RWPE1 (cell line): ENCODE measurements around the gene GTF3C1.

Source experiments
- CTCF ChIA-PET: fragments of 350-600 bp; sonication (Branson Sonifier 250); formaldehyde crosslinking; extraction: SDS; loops from one replicate; lab custom pipeline; 2021; lab: Yijun Ruan, JAX
- POLR2A ChIA-PET: fragments of 400-600 bp; formaldehyde crosslinking; extraction: SDS; loops from one replicate; lab custom pipeline; 2020; ENCODE audit warnings: antibody characterized with exemption; ENCODE audit not compliant: low non-redundant PET; lab: Yijun Ruan, JAX
- DNase-seq: peaks from one replicate; pipeline ENCODE4 v3.0.0; 2012; ENCODE audit warnings: low spot score
- H3K27ac ChIP-seq: fragments of 450-650 bp; 2 replicates; pipeline ENCODE4 v1.5.1; 2017
- TF ChIP-seq, protein P1 (sequence below): fragments of 450-650 bp; conservative IDR thresholded peaks from 2 replicates; pipeline ENCODE4 v1.5.1; 2017; ENCODE audit warnings: low read depth, mild to moderate bottlenecking

The GTF3C1 gene

GRCh38 chr16:27430923-27431484 lies 118.7 kb downstream of the GTF3C1 start:
- TF ChIP-seq, protein P1, sequence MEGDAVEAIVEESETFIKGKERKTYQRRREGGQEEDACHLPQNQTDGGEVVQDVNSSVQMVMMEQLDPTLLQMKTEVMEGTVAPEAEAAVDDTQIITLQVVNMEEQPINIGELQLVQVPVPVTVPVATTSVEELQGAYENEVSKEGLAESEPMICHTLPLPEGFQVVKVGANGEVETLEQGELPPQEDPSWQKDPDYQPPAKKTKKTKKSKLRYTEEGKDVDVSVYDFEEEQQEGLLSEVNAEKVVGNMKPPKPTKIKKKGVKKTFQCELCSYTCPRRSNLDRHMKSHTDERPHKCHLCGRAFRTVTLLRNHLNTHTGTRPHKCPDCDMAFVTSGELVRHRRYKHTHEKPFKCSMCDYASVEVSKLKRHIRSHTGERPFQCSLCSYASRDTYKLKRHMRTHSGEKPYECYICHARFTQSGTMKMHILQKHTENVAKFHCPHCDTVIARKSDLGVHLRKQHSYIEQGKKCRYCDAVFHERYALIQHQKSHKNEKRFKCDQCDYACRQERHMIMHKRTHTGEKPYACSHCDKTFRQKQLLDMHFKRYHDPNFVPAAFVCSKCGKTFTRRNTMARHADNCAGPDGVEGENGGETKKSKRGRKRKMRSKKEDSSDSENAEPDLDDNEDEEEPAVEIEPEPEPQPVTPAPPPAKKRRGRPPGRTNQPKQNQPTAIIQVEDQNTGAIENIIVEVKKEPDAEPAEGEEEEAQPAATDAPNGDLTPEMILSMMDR: no peak
- ChIA-PET CTCF (interaction anchor here (0.6 kb wide), 1 partner anchor 57 kb away, joined by 6 read pairs; no protein-coding TSS in a partner anchor), POLR2A (no interaction called here)
- H3K27ac ChIP-seq: no peak overlapping the region
- DNase-seq: no peak

GRCh38 chr16:27430512-27430911 lies 119.2 kb downstream of the GTF3C1 start:
- POLR2A ChIA-PET: no interaction called here
- H3K27ac ChIP-seq: no peak overlapping the region
- DNase-seq: no peak
- TF ChIP-seq, protein P1: no peak
- CTCF ChIA-PET: no interaction called here

DNA sequence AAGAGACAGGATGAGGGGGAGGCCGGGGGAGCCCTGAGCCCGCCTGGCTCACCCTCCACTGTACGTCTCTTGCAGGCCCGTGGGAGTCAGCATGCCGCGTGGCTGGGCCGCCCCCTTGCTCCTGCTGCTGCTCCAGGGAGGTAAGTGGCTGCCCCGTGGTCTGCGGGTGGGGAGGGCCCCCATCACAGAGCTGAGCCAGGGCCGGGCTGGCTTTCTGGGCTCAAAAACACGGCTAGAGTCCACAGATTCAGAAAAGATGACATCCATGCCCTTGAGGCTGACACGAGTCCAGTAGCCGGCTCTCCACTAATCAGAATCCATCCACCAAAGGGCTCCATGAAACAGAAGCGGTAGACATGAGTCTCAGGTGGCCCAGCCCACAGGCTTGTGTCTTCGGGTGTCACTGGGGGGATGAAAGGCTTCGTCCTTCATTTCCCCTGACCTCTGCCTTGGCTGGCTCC lies 119.7 kb downstream of the GTF3C1 start:
- ChIA-PET CTCF (no interaction called here), POLR2A (no interaction called here)
- H3K27ac ChIP-seq: no peak overlapping the region
- no peak for DNase-seq
- TF ChIP-seq, protein P1: no peak

DNA sequence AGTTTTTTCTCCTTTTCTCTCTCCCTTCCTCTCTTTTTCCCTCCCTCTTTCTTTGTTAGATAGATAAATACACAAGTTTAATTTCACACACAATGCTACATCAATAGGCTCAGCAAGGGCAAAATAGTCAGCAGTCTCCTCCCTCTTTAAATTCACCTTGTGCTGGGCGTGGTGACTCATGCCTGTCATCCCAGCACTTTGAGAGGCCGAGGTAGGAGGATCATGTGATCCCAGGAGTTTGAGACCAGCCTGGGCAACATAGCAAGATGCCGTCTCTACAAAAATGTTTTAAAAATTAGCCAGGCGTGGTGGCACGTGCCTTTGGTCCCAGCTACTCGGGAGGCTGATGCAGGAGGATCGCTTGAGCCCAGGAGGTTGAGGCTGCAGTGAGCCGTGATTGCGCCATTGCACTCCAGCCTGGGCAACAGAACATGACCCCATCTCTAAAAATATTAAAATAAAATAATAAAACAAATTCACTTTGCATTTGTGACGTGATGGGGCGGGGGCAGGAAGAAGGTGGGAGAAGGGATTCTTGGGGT lies 120.3 kb downstream of the GTF3C1 start:
- CTCF ChIA-PET: no interaction called here
- DNase-seq: no peak
- H3K27ac ChIP-seq: no peak overlapping the region
- POLR2A ChIA-PET: no interaction called here
- TF ChIP-seq, protein P1: no peak

DNA sequence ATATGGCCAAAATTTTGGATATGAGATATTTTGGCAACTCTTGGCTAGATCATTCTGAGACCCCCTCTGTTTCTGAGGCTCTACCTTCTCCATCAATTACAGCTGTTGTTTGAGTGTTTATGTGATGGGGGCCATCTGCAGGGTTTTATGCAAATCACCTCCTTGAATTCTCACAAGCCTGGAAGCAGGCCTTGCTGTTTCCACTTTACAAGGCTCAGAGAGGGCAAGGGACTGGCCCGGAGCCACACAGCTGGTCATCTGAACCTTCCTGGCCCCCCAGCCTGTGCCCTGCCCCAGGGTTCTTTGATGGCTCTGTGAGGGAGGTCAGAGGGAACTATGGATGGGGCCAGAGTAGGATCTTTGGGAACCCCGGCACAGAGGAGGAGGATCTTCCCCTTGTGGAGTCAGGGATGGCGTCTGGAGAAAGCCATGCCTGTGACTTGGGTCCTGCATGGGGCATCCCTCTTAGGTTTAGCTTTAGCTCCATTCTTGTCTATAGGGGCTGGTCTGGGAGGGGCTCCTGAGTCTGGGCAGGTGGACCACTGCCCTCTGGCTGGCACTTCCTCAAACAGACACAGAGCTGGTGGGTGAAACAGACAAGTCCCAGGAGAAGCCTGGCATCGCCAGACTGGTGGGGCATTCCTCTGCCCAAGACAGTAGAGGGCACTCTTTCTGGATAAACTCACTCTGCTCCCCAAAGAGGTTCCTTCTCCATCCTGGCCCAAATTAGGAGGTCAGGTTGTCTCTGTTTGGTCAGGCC lies 121.5 kb downstream of the GTF3C1 start:
- TF ChIP-seq, protein P1: no peak
- DNase-seq: no peak
- H3K27ac ChIP-seq: no peak overlapping the region
- CTCF ChIA-PET: no interaction called here
- POLR2A ChIA-PET: no interaction called here

GRCh38 chr16:27427538-27427937 lies 122.2 kb downstream of the GTF3C1 start:
- POLR2A ChIA-PET: no interaction called here

More at GRCh38 chr16:27427538-27427937, 122.2 kb downstream of the GTF3C1 start:
- TF ChIP-seq, protein P1: no peak
- CTCF ChIA-PET: no interaction called here
- H3K27ac ChIP-seq: no peak overlapping the region
- DNase-seq: no peak
